Immature natural killer cell (primary cell): ENCODE results near the gene AHNAK. TPM values are rescaled to one million over a fixed set of nuclear protein-coding genes. Genes with fewer than 3 reads are reported as not detected.

Source experiments
- DNase-seq, 3 donors: peaks; one replicate each; pipeline ENCODE4 v3.0.0; 2022; ENCODE audit warnings: mixed read lengths in 1 of 3
- H3K27ac Mint-ChIP-seq, 6 donors: one replicate each; pipeline ENCODE4 v1.8.0; 2020; ENCODE audit warnings: mixed read lengths in 6 of 6, mild to moderate bottlenecking in 5 of 6, inconsistent platforms in 4 of 6, moderate library complexity in 3 of 6
- H3K27me3 Mint-ChIP-seq, 3 donors: one replicate each; pipeline ENCODE4 v1.8.0; 2020 to 2021; ENCODE audit warnings: low read depth in 3 of 3, mild to moderate bottlenecking in 3 of 3, mixed read lengths in 3 of 3, moderate library complexity in 3 of 3, inconsistent platforms in 1 of 3
- H3K36me3 Mint-ChIP-seq, 3 donors: one replicate each; pipeline ENCODE4 v1.8.0; 2020; ENCODE audit warnings: mixed read lengths in 3 of 3, inconsistent platforms in 2 of 3, mild to moderate bottlenecking in 2 of 3
- H3K4me1 Mint-ChIP-seq, 2 donors: one replicate each; pipeline ENCODE4 v1.8.0; 2020; ENCODE audit warnings: inconsistent platforms in 2 of 2, mild to moderate bottlenecking in 2 of 2, mixed read lengths in 2 of 2, moderate library complexity in 1 of 2
- H3K4me3 Mint-ChIP-seq, 5 donors: one replicate each; pipeline ENCODE4 v1.8.0; 2020; ENCODE audit warnings: mild to moderate bottlenecking in 5 of 5, mixed read lengths in 5 of 5, inconsistent platforms in 3 of 5, moderate library complexity in 3 of 5
- H3K9me3 Mint-ChIP-seq, 6 donors: one replicate each; pipeline ENCODE4 v1.8.0; 2020; ENCODE audit warnings: mild to moderate bottlenecking in 6 of 6, mixed read lengths in 6 of 6, inconsistent platforms in 4 of 6, moderate library complexity in 3 of 6
- polyA plus RNA-seq, 3 donors: library from polyadenylated mRNA; unstranded; fragments of 300-500 nt; fragmentation: Illumina TruSeq; gene quantifications; one replicate each; pipeline ENCODE4 v1.2.3, GENCODE V29; 2021

AHNAK gene
- polyA plus RNA-seq, 3 donors from 2014 or later, result 45.0 to 217 (median 57.2) TPM

- Mint-ChIP-seq H3K4me1 (peaks cover 75 to 77% of the 10 kb centered on the region in 2 donors), H3K27me3 (peaks cover 0 to 6% (median 3%) of the 10 kb centered on the region in 3 donors), H3K36me3 (no peaks in the 10 kb centered on the region), H3K9me3 (no peaks in the 10 kb centered on the region), H3K27ac (peak overlapping the region; percentile 90 to 95 (median 94)), H3K4me3 (peak overlapping the region; percentile 96 to 99 (median 96))
- no peak for DNase-seq
These were observed 2.7 kb downstream of the AHNAK start for GRCh38 chr11:62543680-62544444.

- DNase-seq, result peak; percentile 71 to 73 (median 71)
- H3K4me1 Mint-ChIP-seq, result peaks cover 77 to 80% of the 10 kb centered on the region in 2 donors
- peak overlapping the region; percentile 90 to 95 (median 94) for H3K27ac Mint-ChIP-seq
- peak overlapping the region; percentile 96 to 99 (median 96) for H3K4me3 Mint-ChIP-seq
- H3K27me3 Mint-ChIP-seq, result peaks cover 0 to 6% (median 6%) of the 10 kb centered on the region in 3 donors
- H3K36me3 Mint-ChIP-seq, result no peaks in the 10 kb centered on the region
- H3K9me3 Mint-ChIP-seq, result no peaks in the 10 kb centered on the region
These were observed 3.6 kb downstream of the AHNAK start for GRCh38 chr11:62542750-62543567.

DNA sequence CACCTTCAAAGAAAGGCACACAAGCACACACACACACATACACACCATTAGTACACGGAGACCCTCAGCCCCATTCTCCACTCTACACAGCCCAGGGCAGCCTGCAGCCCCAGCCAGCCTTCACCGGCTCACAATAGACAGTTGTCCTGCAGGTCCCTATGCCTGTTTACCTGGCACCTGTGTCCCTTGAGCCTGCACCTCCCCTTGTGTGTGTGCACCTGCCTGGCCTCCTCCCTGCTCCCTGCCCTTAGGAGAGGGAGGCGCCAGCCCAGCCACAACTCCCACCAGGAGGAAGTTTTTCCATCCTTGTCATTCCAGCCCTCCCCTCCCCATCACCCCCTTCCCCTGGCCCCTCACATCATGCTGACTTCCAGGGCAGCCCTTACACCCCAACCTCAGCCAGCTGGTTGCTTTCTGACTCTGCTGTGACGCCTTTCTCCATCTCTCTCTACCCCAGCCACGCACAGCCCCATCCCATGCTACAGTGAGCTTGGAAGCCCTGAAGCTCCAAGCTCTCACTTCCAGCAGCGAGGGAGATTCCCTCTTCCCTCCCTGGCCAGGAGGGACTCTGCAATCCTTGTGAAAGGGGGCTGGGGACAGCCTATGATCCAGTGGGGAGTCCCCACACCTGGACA is 4.4 kb downstream of the AHNAK start:
- no peaks in the 10 kb centered on the region for H3K36me3 Mint-ChIP-seq
- H3K9me3 Mint-ChIP-seq, result no peaks in the 10 kb centered on the region
- peaks cover 74 to 80% of the 10 kb centered on the region in 2 donors for H3K4me1 Mint-ChIP-seq
- peak overlapping the region; percentile 90 to 95 (median 94) for H3K27ac Mint-ChIP-seq
- H3K27me3 Mint-ChIP-seq, result peaks cover 0 to 6% (median 4%) of the 10 kb centered on the region in 3 donors
- no peak for DNase-seq
- peak overlapping the region; percentile 96 to 99 (median 96) for H3K4me3 Mint-ChIP-seq

- Mint-ChIP-seq H3K27ac (peak overlapping the region; percentile 90 to 95 (median 94)), H3K4me1 (peaks cover 78 to 83% of the 10 kb centered on the region in 2 donors), H3K9me3 (no peaks in the 10 kb centered on the region), H3K4me3 (peak overlapping the region; percentile 59 to 98 (median 96)), H3K27me3 (peaks cover 2 to 6% (median 4%) of the 10 kb centered on the region in 3 donors), H3K36me3 (no peaks in the 10 kb centered on the region)
- peak in 1 of 3 donors; percentile 31 for DNase-seq
These were observed 5.6 kb downstream of the AHNAK start for GRCh38 chr11:62540804-62541701.

DNA sequence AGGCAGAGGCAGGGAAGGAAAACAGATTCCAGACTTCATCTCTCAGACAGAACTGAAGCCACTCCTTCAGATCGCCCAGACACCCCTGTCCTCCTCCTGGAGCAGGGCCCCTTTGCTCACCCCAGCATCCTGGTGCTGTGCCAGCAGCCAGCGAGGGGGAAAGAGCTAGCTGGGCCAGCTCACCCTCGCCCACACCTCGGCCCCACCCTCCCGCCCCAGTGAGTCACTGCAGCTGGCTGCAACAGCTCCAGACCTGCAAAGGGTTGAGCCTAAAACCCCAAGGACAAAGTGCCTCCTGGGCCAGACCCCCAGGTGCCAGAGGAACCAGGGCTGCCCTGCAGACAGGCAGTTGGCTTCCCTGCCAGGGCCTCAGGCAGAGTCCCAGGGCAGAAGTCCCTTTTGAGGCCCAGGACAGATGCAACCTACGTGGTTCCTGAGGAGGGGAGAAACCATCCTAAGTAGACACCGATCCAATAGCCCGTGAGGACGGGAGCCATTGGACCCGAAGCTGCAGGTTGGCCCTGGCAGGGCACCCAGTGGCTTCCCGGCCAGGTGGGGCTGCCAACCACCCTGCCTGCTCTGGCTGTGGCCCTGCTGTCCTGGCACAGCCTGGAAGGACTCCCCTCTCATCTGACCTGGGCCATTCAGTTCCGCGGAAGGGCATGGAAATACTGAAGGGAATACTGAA is 7.2 kb downstream of the AHNAK start:
- Mint-ChIP-seq H3K4me3 (peak overlapping the region; percentile 68 to 96 (median 71)), H3K4me1 (peaks cover 77 to 80% of the 10 kb centered on the region in 2 donors), H3K9me3 (no peaks in the 10 kb centered on the region), H3K36me3 (peaks cover 0 to 6% (median 5%) of the 10 kb centered on the region in 3 donors), H3K27ac (peak overlapping the region; percentile 89 to 95 (median 90)), H3K27me3 (peaks cover 4 to 6% (median 4%) of the 10 kb centered on the region in 3 donors)
- peak in 1 of 3 donors; percentile 31 for DNase-seq

DNA sequence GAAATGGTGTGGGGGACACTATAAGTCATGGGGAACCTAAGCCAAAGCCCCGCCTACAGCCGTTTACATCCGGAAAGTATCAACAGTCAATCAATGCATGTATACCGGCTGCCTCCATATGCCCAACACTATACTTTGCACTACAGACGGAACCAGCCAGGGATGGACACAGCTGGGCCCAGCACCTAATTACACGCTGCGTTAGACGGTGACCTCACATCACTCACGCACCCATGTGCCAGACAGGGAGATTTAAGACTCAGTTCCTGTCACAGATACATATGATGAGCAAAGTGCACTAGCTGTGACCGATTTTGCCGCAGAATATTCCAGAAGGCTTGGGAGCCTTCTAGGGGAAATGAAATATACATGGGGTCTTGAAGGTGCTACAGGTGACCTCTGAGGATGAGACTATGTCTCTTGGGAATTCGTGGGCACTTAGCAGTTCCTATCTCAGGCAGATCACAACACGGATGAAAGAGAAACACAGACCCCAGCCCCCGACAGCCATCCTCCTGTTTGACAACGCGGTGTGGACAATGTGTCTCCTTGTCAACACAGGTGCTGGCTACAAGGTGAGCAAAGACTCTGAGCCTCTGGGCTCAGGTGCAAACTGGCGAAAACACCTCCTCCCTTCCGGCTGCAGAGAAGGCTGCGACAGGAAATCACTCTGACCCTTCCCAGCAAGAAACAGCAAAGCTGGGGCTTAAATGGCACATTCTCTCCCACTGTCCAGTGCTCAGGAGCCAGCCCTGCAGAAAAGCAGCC is 8.0 kb downstream of the AHNAK start:
- Mint-ChIP-seq H3K36me3 (peaks cover 0 to 11% (median 5%) of the 10 kb centered on the region in 3 donors), H3K27ac (peak overlapping the region; percentile 89 to 95 (median 90)), H3K9me3 (no peaks in the 10 kb centered on the region), H3K4me1 (peaks cover 72 to 73% of the 10 kb centered on the region in 2 donors), H3K4me3 (peak overlapping the region; percentile 68 to 96 (median 71)), H3K27me3 (peaks cover 3 to 4% (median 4%) of the 10 kb centered on the region in 3 donors)
- DNase-seq, result no peak

GRCh38 chr11:62536301-62536957 is 10.2 kb downstream of the AHNAK start:
- no peak overlapping the region for H3K4me3 Mint-ChIP-seq
- peak overlapping the region in 4 of 6 donors; percentile 35 to 74 (median 44) for H3K27ac Mint-ChIP-seq
- H3K9me3 Mint-ChIP-seq, result no peaks in the 10 kb centered on the region
- peaks cover 3 to 28% (median 17%) of the 10 kb centered on the region in 3 donors for H3K36me3 Mint-ChIP-seq
- H3K4me1 Mint-ChIP-seq, result peaks cover 49 to 69% of the 10 kb centered on the region in 2 donors
- no peak for DNase-seq
- H3K27me3 Mint-ChIP-seq, result peaks cover 2 to 6% (median 3%) of the 10 kb centered on the region in 3 donors

DNA sequence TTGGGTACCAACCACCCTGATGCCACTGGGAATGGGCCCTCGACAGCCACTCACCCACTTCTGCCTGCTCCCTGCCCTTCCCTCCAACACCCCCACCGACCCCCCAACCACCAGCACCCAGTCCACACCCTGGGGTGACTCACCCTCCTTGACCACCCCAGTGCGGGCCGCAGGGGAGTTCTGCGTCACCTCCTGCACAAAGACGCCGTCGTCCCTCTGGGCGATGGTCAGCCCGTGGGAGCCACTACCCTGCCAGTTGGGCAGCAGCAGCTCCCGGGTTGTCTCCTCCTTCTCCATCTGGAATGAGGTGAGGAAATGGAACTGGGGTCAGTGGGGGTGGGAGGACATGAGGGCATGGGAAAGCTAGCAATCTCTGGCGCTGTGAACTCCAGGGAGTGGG is 10.8 kb downstream of the AHNAK start:
- H3K27ac Mint-ChIP-seq, result peak overlapping the region in 1 of 6 donors; percentile 74
- peaks cover under 1 to 6% (median 3%) of the 10 kb centered on the region in 3 donors for H3K27me3 Mint-ChIP-seq
- H3K4me3 Mint-ChIP-seq, result no peak overlapping the region
- peaks cover 3 to 34% (median 22%) of the 10 kb centered on the region in 3 donors for H3K36me3 Mint-ChIP-seq
- H3K4me1 Mint-ChIP-seq, result peaks cover 45 to 69% of the 10 kb centered on the region in 2 donors
- no peaks in the 10 kb centered on the region for H3K9me3 Mint-ChIP-seq
- DNase-seq, result no peak

DNA sequence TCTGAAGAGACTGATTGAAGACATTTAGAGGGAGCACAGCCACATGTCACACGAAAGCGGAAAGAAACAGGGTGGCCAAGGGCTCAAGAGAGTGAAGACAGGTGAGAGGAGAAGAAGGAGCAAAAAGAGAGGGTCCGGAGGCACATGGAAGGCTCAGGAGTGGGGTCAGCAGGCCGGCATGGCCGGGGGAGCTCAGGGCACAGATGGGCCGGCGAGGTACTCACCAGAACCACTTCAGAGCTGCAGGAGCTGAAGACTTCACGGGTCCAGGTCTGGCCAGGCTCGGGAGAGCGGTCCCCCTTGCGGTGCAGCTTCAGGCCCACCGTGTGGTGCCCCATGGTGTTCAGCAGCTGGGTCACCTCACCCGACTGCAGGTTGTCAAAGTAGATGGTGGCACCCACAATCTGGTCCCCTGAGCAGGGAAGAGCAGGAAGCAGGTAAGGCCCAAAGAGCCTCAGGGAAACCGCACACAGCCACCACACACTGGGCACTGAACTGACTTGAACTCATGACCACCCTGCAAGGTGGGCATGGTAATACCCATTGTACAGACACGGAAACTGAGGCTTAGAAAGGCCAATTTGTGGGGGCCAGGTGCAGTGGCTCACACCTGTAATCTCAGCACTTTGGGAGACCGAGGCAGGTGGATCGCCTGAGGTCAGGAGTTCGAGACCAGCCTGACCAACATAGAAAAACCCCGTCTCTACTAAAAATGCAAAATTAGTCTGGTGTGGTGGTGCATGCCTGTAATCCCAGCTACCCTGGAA is 11.6 kb downstream of the AHNAK start:
- Mint-ChIP-seq H3K27me3 (peaks cover 3 to 6% (median 3%) of the 10 kb centered on the region in 3 donors), H3K36me3 (peaks cover 3 to 41% (median 22%) of the 10 kb centered on the region in 3 donors), H3K27ac (peak overlapping the region in 4 of 6 donors; percentile 2 to 74 (median 70)), H3K9me3 (no peaks in the 10 kb centered on the region), H3K4me3 (no peak overlapping the region), H3K4me1 (peaks cover 41 to 69% of the 10 kb centered on the region in 2 donors)
- DNase-seq, result no peak

DNA sequence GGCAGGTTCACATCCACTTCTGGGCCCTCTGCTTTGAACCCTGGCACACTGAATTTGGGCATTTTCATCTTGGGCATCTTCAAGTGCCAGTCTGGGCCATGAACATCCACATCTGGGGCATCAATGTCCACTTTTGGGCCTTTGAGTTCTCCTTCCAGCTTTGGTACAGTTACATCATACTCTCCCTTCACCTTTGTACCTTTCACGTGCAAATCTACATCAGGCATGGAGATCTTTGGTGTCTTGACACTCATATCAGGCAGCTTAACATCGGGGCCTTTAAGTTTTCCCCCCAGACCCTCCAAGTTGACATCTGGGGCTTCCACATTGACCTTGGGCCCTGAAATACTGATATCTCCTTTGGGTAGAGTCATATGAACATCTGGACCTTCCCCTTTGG is 14.5 kb downstream of the AHNAK start:
- H3K9me3 Mint-ChIP-seq, result no peaks in the 10 kb centered on the region
- H3K36me3 Mint-ChIP-seq, result peaks cover 11 to 69% (median 41%) of the 10 kb centered on the region in 3 donors
- H3K27me3 Mint-ChIP-seq, result peaks cover 0 to 6% (median 3%) of the 10 kb centered on the region in 3 donors
- no peak for DNase-seq
- H3K4me3 Mint-ChIP-seq, result no peak overlapping the region
- peaks cover 33 to 73% of the 10 kb centered on the region in 2 donors for H3K4me1 Mint-ChIP-seq
- H3K27ac Mint-ChIP-seq, result peak overlapping the region in 5 of 6 donors; percentile 18 to 69 (median 54)
